Subcutaneous abdominal adipose tissue (tissue), 5 donors: ENCODE data around the gene ISLR2.
A peak's percentile ranks its signal among the peaks of the same experiment; 100 is the strongest.

Experiments used
- H3K27ac ChIP-seq: one replicate; pipeline ENCODE4 v1.7.0; 2013; ENCODE audit warnings: low read depth, mild to moderate bottlenecking, inconsistent platforms, low read length, moderate library complexity
- H3K27me3 ChIP-seq, 5 donors: one replicate each; pipeline ENCODE4 v1.7.0; 2013; ENCODE audit warnings: low read length in 5 of 5, inconsistent platforms in 1 of 5; ENCODE audit not compliant: control insufficient read depth in 5 of 5, insufficient read depth in 4 of 5
- H3K36me3 ChIP-seq, 5 donors: one replicate each; pipeline ENCODE4 v1.7.0; 2013; ENCODE audit warnings: low read length in 5 of 5; ENCODE audit not compliant: control insufficient read depth in 5 of 5, insufficient read depth in 5 of 5
- H3K4me1 ChIP-seq, 5 donors: one replicate each; pipeline ENCODE4 v1.7.0; 2013; ENCODE audit warnings: low read length in 5 of 5, mild to moderate bottlenecking in 3 of 5, moderate library complexity in 1 of 5; ENCODE audit not compliant: control insufficient read depth in 5 of 5, insufficient read depth in 5 of 5
- H3K4me3 ChIP-seq, 5 donors: one replicate each; pipeline ENCODE4 v1.7.0; 2013; ENCODE audit warnings: low read length in 5 of 5, low read depth in 1 of 5
- H3K9ac ChIP-seq, 5 donors: one replicate each; pipeline ENCODE4 v1.7.0; 2013; ENCODE audit warnings: low read length in 5 of 5, mild to moderate bottlenecking in 4 of 5, moderate library complexity in 3 of 5
- H3K9me3 ChIP-seq, 5 donors: one replicate each; pipeline ENCODE4 v1.7.0; 2013; ENCODE audit warnings: low read length in 5 of 5; ENCODE audit not compliant: control insufficient read depth in 5 of 5
- donor health status: healthy.
- donor health status: healthy.
- donor health status: healthy.
- donor health status: healthy.
- donor health status: healthy.

Gene ISLR2

GRCh38 chr15:74120426-74120825 is 10.0 kb upstream of the ISLR2 start:
- no peak overlapping the region for H3K9ac ChIP-seq
- H3K36me3 ChIP-seq = no peaks in the 10 kb centered on the region
- no peaks in the 10 kb centered on the region for H3K4me1 ChIP-seq
- no peak overlapping the region for H3K27ac ChIP-seq
- H3K4me3 ChIP-seq = no peak overlapping the region
- no peaks in the 10 kb centered on the region for H3K9me3 ChIP-seq
- peaks cover 15 to 40% (median 16%) of the 10 kb centered on the region in 5 donors for H3K27me3 ChIP-seq

DNA sequence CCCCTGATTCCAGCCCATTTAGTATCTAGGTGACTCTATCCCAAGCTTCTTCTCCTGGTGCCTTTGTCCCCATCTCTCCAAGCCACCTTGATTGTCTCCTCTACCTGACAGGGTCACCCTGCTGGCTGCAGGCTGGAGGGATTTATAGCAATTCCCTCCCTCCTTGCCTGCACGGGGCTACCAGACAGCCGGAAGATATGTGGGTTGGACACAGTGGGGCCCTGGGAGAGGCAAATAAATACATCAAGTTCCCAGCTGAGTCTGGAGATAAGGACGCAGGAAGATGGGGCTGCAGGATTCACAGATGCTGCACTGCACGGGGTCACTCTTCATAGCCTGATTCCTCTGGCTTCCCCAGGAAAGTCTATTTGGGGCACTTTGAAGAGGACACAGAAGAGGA is 9.3 kb upstream of the ISLR2 start:
- no peaks in the 10 kb centered on the region for H3K4me1 ChIP-seq
- H3K27ac ChIP-seq = no peak overlapping the region
- no peak overlapping the region for H3K9ac ChIP-seq
- no peaks in the 10 kb centered on the region for H3K9me3 ChIP-seq
- peaks cover 15 to 42% (median 16%) of the 10 kb centered on the region in 5 donors for H3K27me3 ChIP-seq
- H3K4me3 ChIP-seq = no peak overlapping the region
- H3K36me3 ChIP-seq = no peaks in the 10 kb centered on the region

- Histone ChIP-seq H3K27ac (no peak overlapping the region), H3K9me3 (no peaks in the 10 kb centered on the region), H3K27me3 (peaks cover 15 to 42% (median 17%) of the 10 kb centered on the region in 5 donors), H3K4me1 (no peaks in the 10 kb centered on the region), H3K36me3 (no peaks in the 10 kb centered on the region), H3K9ac (no peak overlapping the region), H3K4me3 (no peak overlapping the region)
These were observed 8.5 kb upstream of the ISLR2 start for GRCh38 chr15:74121858-74122257.

GRCh38 chr15:74122403-74123130 is 7.8 kb upstream of the ISLR2 start:
- H3K27ac ChIP-seq = no peak overlapping the region
- H3K9me3 ChIP-seq = no peaks in the 10 kb centered on the region
- H3K4me1 ChIP-seq = peaks cover 0 to 4% (median 4%) of the 10 kb centered on the region in 5 donors
- H3K36me3 ChIP-seq = no peaks in the 10 kb centered on the region
- H3K4me3 ChIP-seq = no peak overlapping the region
- H3K9ac ChIP-seq = no peak overlapping the region
- H3K27me3 ChIP-seq = peaks cover 17 to 42% (median 19%) of the 10 kb centered on the region in 5 donors

DNA sequence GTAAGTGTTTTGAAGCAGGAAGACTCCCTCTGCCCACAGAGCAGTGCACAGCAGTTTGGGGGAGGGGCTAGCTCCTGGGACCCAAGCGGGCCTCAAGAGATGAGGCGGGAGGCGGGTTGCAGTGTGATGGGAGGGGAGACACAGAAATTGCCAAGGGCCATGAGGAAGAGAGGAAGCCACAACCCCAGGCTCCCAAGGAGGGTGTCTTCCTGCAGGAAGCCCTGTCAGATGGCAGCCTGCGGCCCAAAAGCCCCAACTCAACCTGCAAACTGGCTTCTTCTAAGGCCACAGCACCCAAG is 7.3 kb upstream of the ISLR2 start:
- H3K9me3 ChIP-seq = no peaks in the 10 kb centered on the region
- no peak overlapping the region for H3K4me3 ChIP-seq
- H3K4me1 ChIP-seq = peaks cover 0 to 9% (median 8%) of the 10 kb centered on the region in 5 donors
- H3K27me3 ChIP-seq = peaks cover 18 to 45% (median 20%) of the 10 kb centered on the region in 5 donors
- H3K9ac ChIP-seq = no peak overlapping the region
- no peaks in the 10 kb centered on the region for H3K36me3 ChIP-seq
- H3K27ac ChIP-seq = no peak overlapping the region

DNA sequence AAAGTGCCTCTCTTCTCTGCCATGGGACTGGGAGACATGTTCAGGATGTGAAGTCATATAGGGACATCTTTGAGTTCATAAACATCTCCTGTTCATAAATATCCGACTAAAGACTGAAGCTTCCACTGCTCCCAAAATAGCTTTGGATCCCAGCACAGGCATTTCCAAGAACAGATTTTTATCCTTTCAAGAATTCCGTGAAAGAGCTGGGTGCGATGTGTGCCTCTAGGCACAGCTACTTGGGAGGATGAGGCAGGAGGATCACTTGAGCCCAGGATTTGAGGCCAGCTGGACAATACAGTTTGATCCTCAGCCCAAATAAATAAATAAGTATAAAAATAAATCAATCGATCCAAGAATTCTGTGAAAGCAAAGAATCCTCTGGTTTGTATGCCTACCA is 6.7 kb upstream of the ISLR2 start:
- Histone ChIP-seq H3K9ac (no peak overlapping the region), H3K36me3 (no peaks in the 10 kb centered on the region), H3K4me3 (no peak overlapping the region), H3K9me3 (no peaks in the 10 kb centered on the region), H3K4me1 (peaks cover 0 to 15% (median 13%) of the 10 kb centered on the region in 5 donors), H3K27ac (no peak overlapping the region), H3K27me3 (peaks cover 19 to 51% (median 25%) of the 10 kb centered on the region in 5 donors)

GRCh38 chr15:74124196-74124595 is 6.2 kb upstream of the ISLR2 start:
- peaks cover 0 to 19% (median 14%) of the 10 kb centered on the region in 5 donors for H3K4me1 ChIP-seq
- H3K4me3 ChIP-seq = no peak overlapping the region
- peaks cover 24 to 56% (median 31%) of the 10 kb centered on the region in 5 donors for H3K27me3 ChIP-seq
- H3K27ac ChIP-seq = no peak overlapping the region
- H3K9me3 ChIP-seq = no peaks in the 10 kb centered on the region
- H3K36me3 ChIP-seq = no peaks in the 10 kb centered on the region
- no peak overlapping the region for H3K9ac ChIP-seq

GRCh38 chr15:74124759-74125158 is 5.6 kb upstream of the ISLR2 start:
- peaks cover 30 to 62% (median 36%) of the 10 kb centered on the region in 5 donors for H3K27me3 ChIP-seq

DNA sequence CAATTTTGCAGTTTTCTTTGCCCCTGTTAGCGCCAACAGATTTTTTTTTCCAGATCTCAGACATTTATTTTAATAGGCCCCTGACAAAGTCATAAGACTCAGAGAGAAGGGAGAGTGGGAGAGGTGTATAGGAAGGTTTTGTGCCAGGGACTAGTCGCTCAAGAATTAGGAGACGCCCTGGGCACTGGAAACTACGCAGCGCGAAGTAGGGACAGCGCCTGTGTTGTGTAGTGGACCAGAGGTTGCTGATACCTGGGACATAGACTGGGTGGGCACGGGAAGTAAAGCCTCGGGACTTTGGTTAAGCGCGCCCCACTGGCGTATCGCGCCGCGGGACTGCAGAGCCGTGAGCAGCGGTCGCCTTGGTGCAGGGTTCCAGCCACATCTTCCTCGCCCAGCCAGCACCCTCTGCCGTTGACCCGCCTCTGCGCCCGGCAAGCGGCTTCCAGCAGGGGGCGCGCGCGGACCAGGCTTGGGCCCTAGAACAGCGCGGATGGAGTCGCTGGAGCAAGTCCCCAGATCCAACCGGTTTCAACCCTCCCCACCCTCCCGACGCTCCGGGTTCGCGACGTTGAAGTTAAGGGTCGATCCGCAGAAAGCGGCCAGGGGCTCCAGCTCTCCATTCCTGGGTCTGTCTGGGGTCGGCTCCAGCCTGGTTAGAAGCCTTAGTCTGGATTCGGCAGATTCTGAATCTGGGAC is 3.0 kb upstream of the ISLR2 start:
- Histone ChIP-seq H3K36me3 (no peaks in the 10 kb centered on the region), H3K27ac (no peak overlapping the region), H3K9ac (no peak overlapping the region), H3K4me3 (peak overlapping the region; percentile 44 to 61 (median 56)), H3K4me1 (peaks cover 0 to 36% (median 29%) of the 10 kb centered on the region in 5 donors), H3K9me3 (no peaks in the 10 kb centered on the region), H3K27me3 (peaks cover 41 to 66% (median 48%) of the 10 kb centered on the region in 5 donors)

More at GRCh38 chr15:74124759-74125158, 5.6 kb upstream of the ISLR2 start:
- Histone ChIP-seq H3K27ac (no peak overlapping the region), H3K9me3 (no peaks in the 10 kb centered on the region), H3K4me1 (peaks cover 0 to 25% (median 18%) of the 10 kb centered on the region in 5 donors), H3K36me3 (no peaks in the 10 kb centered on the region), H3K4me3 (no peak overlapping the region), H3K9ac (no peak overlapping the region)
